ENCODE results near the gene CNGA1.
"Not testable (repeated sequence)": the region's sequence is repeated elsewhere in the genome, so short reads cannot be mapped to it uniquely, and the experiment has no call there.

Gene CNGA1

GRCh38 chr4:48017108-48017571, 659 bp upstream of the CNGA1 start:
- DNase-seq (ENCODE audit: low read depth, low spot score) = no peak

GRCh38 chr4:48015678-48016077, 803 bp downstream of the CNGA1 start:
- no peak overlapping the region for H3K4me3 ChIP-seq (ENCODE audit: low read depth, low read length)
- ChIA-PET CTCF (interaction anchor here (1.1 to 1.2 kb wide), 2 partner anchors 9 to 18 kb away, joined by 3 read pairs; no protein-coding TSS in a partner anchor), POLR2A (no interaction called here)
- DNase-seq (ENCODE audit: low read depth, low spot score) = no peak
- no peak for TF ChIP-seq CTCF (IDR thresholded peaks at IDR 0.05; ENCODE audit: insufficient read depth, low read length, missing control alignments)

More at GRCh38 chr4:48017108-48017571, 659 bp upstream of the CNGA1 start:
- TF ChIP-seq CTCF (IDR thresholded peaks at IDR 0.05; ENCODE audit: insufficient read depth, low read length, missing control alignments) = no peak
- ChIA-PET CTCF (interaction anchor here (2.4 kb wide), 1 partner anchor 13 kb away, joined by 11 read pairs; no protein-coding TSS in a partner anchor), POLR2A (no interaction called here)
- H3K4me3 ChIP-seq (ENCODE audit: low read depth, low read length) = peak overlapping the region; percentile 65

- TF ChIP-seq CTCF (IDR thresholded peaks at IDR 0.05; ENCODE audit: insufficient read depth, low read length, missing control alignments) = no peak
- CTCF ChIA-PET = interaction anchor here (1.2 kb wide), 1 partner anchor 18 kb away, joined by 3 read pairs; no protein-coding TSS in a partner anchor
- no peak overlapping the region for H3K4me3 ChIP-seq (ENCODE audit: low read depth, low read length)
- DNase-seq (ENCODE audit: low read depth, low spot score) = no peak
- POLR2A ChIA-PET = no interaction called here
Measured at GRCh38 chr4:48015216-48015615, 1.3 kb downstream of the CNGA1 start.

- no peak for TF ChIP-seq CTCF (IDR thresholded peaks at IDR 0.05; ENCODE audit: insufficient read depth, low read length, missing control alignments)
- no peak for DNase-seq (ENCODE audit: low read depth, low spot score)
- ChIA-PET POLR2A (no interaction called here), CTCF (no interaction called here)
- no peak overlapping the region for H3K4me3 ChIP-seq (ENCODE audit: low read depth, low read length)
Measured at GRCh38 chr4:48012824-48013223, 3.7 kb downstream of the CNGA1 start.

- POLR2A ChIA-PET = no interaction called here
- H3K4me3 ChIP-seq (ENCODE audit: low read depth, low read length) = no peak overlapping the region
- no peak for DNase-seq (ENCODE audit: low read depth, low spot score)
- CTCF ChIA-PET = interaction anchor here (1.6 kb wide), 1 partner anchor 10 kb away, joined by 4 read pairs; no protein-coding TSS in a partner anchor
- no peak for TF ChIP-seq CTCF (IDR thresholded peaks at IDR 0.05; ENCODE audit: insufficient read depth, low read length, missing control alignments)
Measured at GRCh38 chr4:48011722-48012121, 4.8 kb downstream of the CNGA1 start.

- DNase-seq (ENCODE audit: low read depth, low spot score); H3K4me3 ChIP-seq (ENCODE audit: low read depth, low read length); POLR2A ChIA-PET: not testable (repeated sequence)
- CTCF ChIA-PET = interaction anchor here (1.1 to 1.6 kb wide), 2 partner anchors 9 to 21 kb away, joined by 3 to 4 read pairs; no protein-coding TSS in a partner anchor
Measured at GRCh38 chr4:48010906-48011305, 5.6 kb downstream of the CNGA1 start.

- ChIA-PET POLR2A (no interaction called here), CTCF (interaction anchor here (1.0 to 1.2 kb wide), 2 partner anchors 130 to 131 kb away, joined by 3 to 4 read pairs; no protein-coding TSS in a partner anchor)
- no peak overlapping the region for H3K4me3 ChIP-seq (ENCODE audit: low read depth, low read length)
- no peak for DNase-seq (ENCODE audit: low read depth, low spot score)
- no peak for TF ChIP-seq CTCF (IDR thresholded peaks at IDR 0.05; ENCODE audit: insufficient read depth, low read length, missing control alignments)
Measured at GRCh38 chr4:48008021-48008596, 8.4 kb downstream of the CNGA1 start.

Measured in AG04449 (cell line).